GM19372 (cell line): Measurements from ENCODE around the gene NFE2L3.

Experiments used
- ATAC-seq: cut with Tn5 transposase; IDR thresholded peaks from one replicate; pipeline ENCODE4 v1.9.1; 2021; ENCODE audit warnings: mild to moderate bottlenecking, low read depth, moderate library complexity; ENCODE audit not compliant: unreplicated experiment

The NFE2L3 gene

GRCh38 chr7:26197153-26198115 lies 45.4 kb downstream of the NFE2L3 start:
- no peak for ATAC-seq

GRCh38 chr7:26198133-26198780 lies 46.3 kb downstream of the NFE2L3 start:
- ATAC-seq: no peak

- ATAC-seq: no peak
Observed at GRCh38 chr7:26198781-26199169, 46.8 kb downstream of the NFE2L3 start.

- no peak for ATAC-seq
Observed at GRCh38 chr7:26199301-26200037, 47.5 kb downstream of the NFE2L3 start.

- ATAC-seq: no peak
Observed at GRCh38 chr7:26200038-26200443, 48.0 kb downstream of the NFE2L3 start.

- peak; percentile 63 for ATAC-seq
Observed at GRCh38 chr7:26200444-26201246, 48.6 kb downstream of the NFE2L3 start, which contains the start of gene HNRNPA2B1. TSS of gene HNRNPA2B1 (minus strand) at chr7:26200746. CDS start at chr7:26200577, 169 bp downstream.

GRCh38 chr7:26201247-26202018 lies 49.4 kb downstream of the NFE2L3 start, which contains the start of gene CBX3:
TSS of gene CBX3 (plus strand) at chr7:26201745. CDS start at chr7:26202999, 1,254 bp downstream.
- ATAC-seq: peak; percentile 41

- peak; percentile 0 for ATAC-seq
Observed at GRCh38 chr7:26202019-26202990, 50.3 kb downstream of the NFE2L3 start.

- ATAC-seq: no peak
Observed at GRCh38 chr7:26203016-26203415, 51.0 kb downstream of the NFE2L3 start.

GRCh38 chr7:26208040-26208439 lies 56.0 kb downstream of the NFE2L3 start:
- no peak for ATAC-seq

GRCh38 chr7:26212921-26213718 lies 61.1 kb downstream of the NFE2L3 start:
- ATAC-seq: no peak

GRCh38 chr7:26213807-26214515 lies 62.0 kb downstream of the NFE2L3 start:
- no peak for ATAC-seq

GRCh38 chr7:26216049-26216448 lies 64.1 kb downstream of the NFE2L3 start:
- ATAC-seq: no peak

GRCh38 chr7:26224359-26224758 lies 72.4 kb downstream of the NFE2L3 start:
- ATAC-seq: no peak

- ATAC-seq: no peak
Observed at GRCh38 chr7:26227987-26228386, 76.0 kb downstream of the NFE2L3 start.

- no peak for ATAC-seq
Observed at GRCh38 chr7:26233902-26234511, 82.0 kb downstream of the NFE2L3 start.
